ENCODE data around the gene FHOD3.

Gene FHOD3

GRCh38 chr18:36627637-36628036 is 330.1 kb downstream of the FHOD3 start:
- H3K27ac ChIP-seq (ENCODE audit: low read length): no peak overlapping the region
- no peak overlapping the region for H3K4me3 ChIP-seq (ENCODE audit: low read depth in 1 of 2, low read length in 2 of 2)
- H3K36me3 ChIP-seq (ENCODE audit: control insufficient read depth in 1 of 2, insufficient read depth in 2 of 2, low read length in 2 of 2): no peaks in the 10 kb centered on the region
- H3K9me3 ChIP-seq (ENCODE audit: control insufficient read depth in 1 of 2, low read length in 2 of 2): no peaks in the 10 kb centered on the region
- H3K4me1 ChIP-seq (ENCODE audit: control insufficient read depth in 1 of 2, insufficient read depth in 2 of 2, low read length in 2 of 2): no peaks in the 10 kb centered on the region
- no peaks in the 10 kb centered on the region for H3K27me3 ChIP-seq (ENCODE audit: low read depth, low read length)

GRCh38 chr18:36628435-36629137 is 331.1 kb downstream of the FHOD3 start:
- H3K36me3 ChIP-seq (ENCODE audit: control insufficient read depth in 1 of 2, insufficient read depth in 2 of 2, low read length in 2 of 2): no peaks in the 10 kb centered on the region
- H3K27me3 ChIP-seq (ENCODE audit: low read depth, low read length): no peaks in the 10 kb centered on the region
- no peak overlapping the region for H3K4me3 ChIP-seq (ENCODE audit: low read depth in 1 of 2, low read length in 2 of 2)
- no peak overlapping the region for H3K27ac ChIP-seq (ENCODE audit: low read length)
- no peaks in the 10 kb centered on the region for H3K9me3 ChIP-seq (ENCODE audit: control insufficient read depth in 1 of 2, low read length in 2 of 2)
- no peaks in the 10 kb centered on the region for H3K4me1 ChIP-seq (ENCODE audit: control insufficient read depth in 1 of 2, insufficient read depth in 2 of 2, low read length in 2 of 2)

GRCh38 chr18:36629138-36629530 is 331.6 kb downstream of the FHOD3 start:
- Histone ChIP-seq H3K9me3 (ENCODE audit: control insufficient read depth in 1 of 2, low read length in 2 of 2) (no peaks in the 10 kb centered on the region), H3K4me3 (ENCODE audit: low read depth in 1 of 2, low read length in 2 of 2) (no peak overlapping the region), H3K4me1 (ENCODE audit: control insufficient read depth in 1 of 2, insufficient read depth in 2 of 2, low read length in 2 of 2) (no peaks in the 10 kb centered on the region), H3K27ac (ENCODE audit: low read length) (no peak overlapping the region), H3K36me3 (ENCODE audit: control insufficient read depth in 1 of 2, insufficient read depth in 2 of 2, low read length in 2 of 2) (no peaks in the 10 kb centered on the region), H3K27me3 (ENCODE audit: low read depth, low read length) (no peaks in the 10 kb centered on the region)

- H3K36me3 ChIP-seq (ENCODE audit: control insufficient read depth in 1 of 2, insufficient read depth in 2 of 2, low read length in 2 of 2): no peaks in the 10 kb centered on the region
- no peak overlapping the region for H3K27ac ChIP-seq (ENCODE audit: low read length)
- H3K9me3 ChIP-seq (ENCODE audit: control insufficient read depth in 1 of 2, low read length in 2 of 2): no peaks in the 10 kb centered on the region
- H3K4me1 ChIP-seq (ENCODE audit: control insufficient read depth in 1 of 2, insufficient read depth in 2 of 2, low read length in 2 of 2): no peaks in the 10 kb centered on the region
- no peaks in the 10 kb centered on the region for H3K27me3 ChIP-seq (ENCODE audit: low read depth, low read length)
- H3K4me3 ChIP-seq (ENCODE audit: low read depth in 1 of 2, low read length in 2 of 2): no peak overlapping the region
Measured at GRCh38 chr18:36629836-36630235, 332.3 kb downstream of the FHOD3 start.

GRCh38 chr18:36630917-36631316 is 333.4 kb downstream of the FHOD3 start:
- H3K9me3 ChIP-seq (ENCODE audit: control insufficient read depth in 1 of 2, low read length in 2 of 2): no peaks in the 10 kb centered on the region
- H3K27me3 ChIP-seq (ENCODE audit: low read depth, low read length): no peaks in the 10 kb centered on the region
- H3K4me1 ChIP-seq (ENCODE audit: control insufficient read depth in 1 of 2, insufficient read depth in 2 of 2, low read length in 2 of 2): no peaks in the 10 kb centered on the region
- no peak overlapping the region for H3K4me3 ChIP-seq (ENCODE audit: low read depth in 1 of 2, low read length in 2 of 2)
- no peak overlapping the region for H3K27ac ChIP-seq (ENCODE audit: low read length)
- H3K36me3 ChIP-seq (ENCODE audit: control insufficient read depth in 1 of 2, insufficient read depth in 2 of 2, low read length in 2 of 2): no peaks in the 10 kb centered on the region

- H3K9me3 ChIP-seq (ENCODE audit: control insufficient read depth in 1 of 2, low read length in 2 of 2): no peaks in the 10 kb centered on the region
- no peak overlapping the region for H3K27ac ChIP-seq (ENCODE audit: low read length)
- H3K36me3 ChIP-seq (ENCODE audit: control insufficient read depth in 1 of 2, insufficient read depth in 2 of 2, low read length in 2 of 2): no peaks in the 10 kb centered on the region
- no peak overlapping the region for H3K4me3 ChIP-seq (ENCODE audit: low read depth in 1 of 2, low read length in 2 of 2)
- H3K27me3 ChIP-seq (ENCODE audit: low read depth, low read length): no peaks in the 10 kb centered on the region
- H3K4me1 ChIP-seq (ENCODE audit: control insufficient read depth in 1 of 2, insufficient read depth in 2 of 2, low read length in 2 of 2): no peaks in the 10 kb centered on the region
Measured at GRCh38 chr18:36633961-36634412, 336.5 kb downstream of the FHOD3 start.

GRCh38 chr18:36634573-36635216 is 337.2 kb downstream of the FHOD3 start:
- no peaks in the 10 kb centered on the region for H3K9me3 ChIP-seq (ENCODE audit: control insufficient read depth in 1 of 2, low read length in 2 of 2)
- no peaks in the 10 kb centered on the region for H3K27me3 ChIP-seq (ENCODE audit: low read depth, low read length)
- no peak overlapping the region for H3K4me3 ChIP-seq (ENCODE audit: low read depth in 1 of 2, low read length in 2 of 2)
- no peaks in the 10 kb centered on the region for H3K4me1 ChIP-seq (ENCODE audit: control insufficient read depth in 1 of 2, insufficient read depth in 2 of 2, low read length in 2 of 2)
- H3K27ac ChIP-seq (ENCODE audit: low read length): no peak overlapping the region
- no peaks in the 10 kb centered on the region for H3K36me3 ChIP-seq (ENCODE audit: control insufficient read depth in 1 of 2, insufficient read depth in 2 of 2, low read length in 2 of 2)

GRCh38 chr18:36635414-36636096 is 338.0 kb downstream of the FHOD3 start:
- Histone ChIP-seq H3K9me3 (ENCODE audit: control insufficient read depth in 1 of 2, low read length in 2 of 2) (no peaks in the 10 kb centered on the region), H3K4me3 (ENCODE audit: low read depth in 1 of 2, low read length in 2 of 2) (no peak overlapping the region), H3K36me3 (ENCODE audit: control insufficient read depth in 1 of 2, insufficient read depth in 2 of 2, low read length in 2 of 2) (no peaks in the 10 kb centered on the region), H3K27me3 (ENCODE audit: low read depth, low read length) (no peaks in the 10 kb centered on the region), H3K4me1 (ENCODE audit: control insufficient read depth in 1 of 2, insufficient read depth in 2 of 2, low read length in 2 of 2) (peaks cover 3 to 7% of the 10 kb centered on the region in 2 donors), H3K27ac (ENCODE audit: low read length) (no peak overlapping the region)

GRCh38 chr18:36636237-36636817 is 338.8 kb downstream of the FHOD3 start:
- Histone ChIP-seq H3K9me3 (ENCODE audit: control insufficient read depth in 1 of 2, low read length in 2 of 2) (no peaks in the 10 kb centered on the region), H3K36me3 (ENCODE audit: control insufficient read depth in 1 of 2, insufficient read depth in 2 of 2, low read length in 2 of 2) (no peaks in the 10 kb centered on the region), H3K4me3 (ENCODE audit: low read depth in 1 of 2, low read length in 2 of 2) (no peak overlapping the region), H3K27me3 (ENCODE audit: low read depth, low read length) (no peaks in the 10 kb centered on the region), H3K4me1 (ENCODE audit: control insufficient read depth in 1 of 2, insufficient read depth in 2 of 2, low read length in 2 of 2) (peaks cover 8 to 15% of the 10 kb centered on the region in 2 donors), H3K27ac (ENCODE audit: low read length) (no peak overlapping the region)

- H3K27me3 ChIP-seq (ENCODE audit: low read depth, low read length): no peaks in the 10 kb centered on the region
- H3K36me3 ChIP-seq (ENCODE audit: control insufficient read depth in 1 of 2, insufficient read depth in 2 of 2, low read length in 2 of 2): no peaks in the 10 kb centered on the region
- no peak overlapping the region for H3K4me3 ChIP-seq (ENCODE audit: low read depth in 1 of 2, low read length in 2 of 2)
- no peaks in the 10 kb centered on the region for H3K9me3 ChIP-seq (ENCODE audit: control insufficient read depth in 1 of 2, low read length in 2 of 2)
- H3K4me1 ChIP-seq (ENCODE audit: control insufficient read depth in 1 of 2, insufficient read depth in 2 of 2, low read length in 2 of 2): peaks cover 8 to 17% of the 10 kb centered on the region in 2 donors
- H3K27ac ChIP-seq (ENCODE audit: low read length): no peak overlapping the region
Measured at GRCh38 chr18:36638224-36638623, 340.7 kb downstream of the FHOD3 start.
